GM12878 (cell line): ENCODE results near the gene FSIP1.

Experiments
- ATF2 ChIP-seq: IDR thresholded peaks from 2 replicates; pipeline ENCODE4 v1.6.1; 2012; ENCODE audit warnings: low read length, inconsistent platforms
- ATF3 ChIP-seq: IDR thresholded peaks from 2 replicates; pipeline ENCODE4 v1.6.1; 2011; ENCODE audit warnings: low read depth, mild to moderate bottlenecking, low read length, moderate library complexity, borderline replicate concordance; ENCODE audit errors: extremely low read depth
- CBX5 ChIP-seq: sonication (generic); IDR thresholded peaks from 2 replicates; pipeline ENCODE4 v1.6.1; 2016; ENCODE audit warnings: low read depth, moderate library complexity, mild to moderate bottlenecking, inconsistent platforms
- CREM ChIP-seq: IDR thresholded peaks from 2 replicates; pipeline ENCODE4 v1.6.1; 2014; ENCODE audit warnings: antibody characterized with exemption, low read depth
- CTCF ChIP-seq, 3 experiments: IDR thresholded peaks in 2 of 3; conservative IDR thresholded peaks in 1 of 3; 2 replicates each; pipeline ENCODE4 v1.5.1; 2011; ENCODE audit warnings: low read depth in 3 of 3, low read length in 3 of 3, mild to moderate bottlenecking in 3 of 3, control low read depth in 2 of 3, moderate library complexity in 2 of 3, inconsistent platforms in 1 of 3, mixed read lengths in 1 of 3; ENCODE audit not compliant: control insufficient read depth in 2 of 3, insufficient read depth in 1 of 3; ENCODE audit errors: extremely low read depth in 1 of 3
- EZH2 ChIP-seq: IDR thresholded peaks from 2 replicates; pipeline ENCODE4 v1.6.1; 2012; ENCODE audit warnings: low read depth, mild to moderate bottlenecking, control low read depth, inconsistent platforms, low read length, borderline replicate concordance; ENCODE audit not compliant: control insufficient read depth
- FOXM1 ChIP-seq: IDR thresholded peaks from 2 replicates; pipeline ENCODE4 v1.6.1; 2012; ENCODE audit warnings: low read depth, mild to moderate bottlenecking, inconsistent platforms, low read length, moderate library complexity
- KDM1A ChIP-seq: fragments of 200-600 bp; sonication (generic); IDR thresholded peaks from 2 replicates; pipeline ENCODE4 v1.6.1; 2016; ENCODE audit warnings: borderline replicate concordance
- NBN ChIP-seq: fragments of 450-650 bp; IDR thresholded peaks from 2 replicates; pipeline ENCODE4 v1.6.1; 2016
- REST ChIP-seq: IDR thresholded peaks from 2 replicates; pipeline ENCODE4 v1.6.1; 2012; ENCODE audit warnings: mild to moderate bottlenecking, low read depth, low read length

GRCh38 chr15:39709941-39710340 lies 72.7 kb downstream of the FSIP1 start:
- TF ChIP-seq KDM1A (no peak), CTCF (IDR thresholded peaks at IDR 0.05 in 2 of 3, conservative IDR thresholded peaks at IDR 0.05 in 1 of 3; ENCODE audit: control insufficient read depth in 2 of 3, extremely low read depth in 1 of 3, insufficient read depth in 1 of 3, low read depth in 3 of 3, low read length in 3 of 3) (no peak), EZH2 (no peak), FOXM1 (no peak), CBX5 (no peak), REST (no peak), CREM (no peak), NBN (no peak), ATF3 (no peak), ATF2 (no peak)
